HG03066 (cell line): ENCODE results near the gene MCM10.

Experiments used
- ATAC-seq: cut with Tn5 transposase; IDR thresholded peaks from one replicate; pipeline ENCODE4 v1.9.1; 2021; ENCODE audit warnings: low read depth; ENCODE audit not compliant: unreplicated experiment

The MCM10 gene

DNA sequence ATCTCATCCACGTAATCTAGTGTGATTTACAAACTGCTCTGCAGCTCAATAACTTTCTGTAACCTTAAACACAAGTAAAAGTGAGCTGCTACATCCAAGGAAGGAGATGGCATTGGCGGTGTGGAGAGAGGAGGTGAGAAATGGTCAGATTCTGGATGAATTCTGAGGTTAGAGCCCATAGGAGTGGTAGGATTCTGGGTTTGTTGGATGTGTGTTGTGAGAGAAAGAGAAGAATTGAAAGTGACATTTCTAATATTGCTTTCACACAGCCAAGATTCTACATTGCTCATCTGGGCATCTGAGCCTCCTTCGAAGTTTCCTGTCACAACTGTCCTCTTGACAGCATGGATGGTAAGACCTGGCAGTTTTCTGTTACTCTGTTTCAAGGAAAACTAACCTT is 2.5 kb downstream of the MCM10 start:
- ATAC-seq, result no peak

DNA sequence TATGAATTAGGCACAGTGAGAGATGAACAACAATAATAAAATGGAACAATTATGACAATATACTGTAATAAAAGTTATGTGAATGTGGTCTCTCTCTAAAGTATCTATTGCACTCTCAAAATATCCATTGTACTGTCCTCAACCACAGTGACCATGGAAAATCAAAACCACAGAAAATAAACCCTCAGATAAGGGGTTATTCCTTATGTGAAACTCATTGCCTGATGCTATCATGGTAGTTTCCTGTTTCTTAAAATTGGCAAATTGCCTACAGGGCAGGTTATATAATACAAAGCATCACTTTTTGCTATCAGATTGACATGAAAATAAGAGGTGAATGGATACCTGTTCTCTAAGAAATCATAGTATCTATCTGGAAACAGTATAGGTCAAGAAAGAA is 3.8 kb downstream of the MCM10 start:
- no peak for ATAC-seq

GRCh38 chr10:13167568-13167967 is 6.2 kb downstream of the MCM10 start:
- no peak for ATAC-seq

DNA sequence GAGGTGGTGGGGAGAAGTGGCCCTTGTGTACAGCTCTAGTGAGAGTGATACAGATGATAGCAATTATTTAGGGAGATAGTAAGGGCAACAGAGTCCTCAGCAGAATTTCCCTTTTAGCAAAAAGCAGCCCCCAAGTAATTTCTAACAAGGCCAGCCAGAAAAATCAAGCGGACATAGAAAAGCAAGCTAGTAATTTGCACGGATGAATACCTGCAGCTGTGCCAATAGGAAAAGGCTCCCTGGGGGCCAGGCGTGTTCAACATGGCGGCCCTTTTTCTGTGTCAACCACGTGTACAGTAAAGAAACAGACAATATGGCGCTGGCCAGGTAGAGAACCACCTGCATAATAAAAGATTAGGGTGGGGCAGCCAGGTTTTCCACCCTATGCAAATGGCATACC is 7.4 kb downstream of the MCM10 start:
- no peak for ATAC-seq

- ATAC-seq, result no peak
Measured at GRCh38 chr10:13173616-13174015, 12.3 kb downstream of the MCM10 start.

DNA sequence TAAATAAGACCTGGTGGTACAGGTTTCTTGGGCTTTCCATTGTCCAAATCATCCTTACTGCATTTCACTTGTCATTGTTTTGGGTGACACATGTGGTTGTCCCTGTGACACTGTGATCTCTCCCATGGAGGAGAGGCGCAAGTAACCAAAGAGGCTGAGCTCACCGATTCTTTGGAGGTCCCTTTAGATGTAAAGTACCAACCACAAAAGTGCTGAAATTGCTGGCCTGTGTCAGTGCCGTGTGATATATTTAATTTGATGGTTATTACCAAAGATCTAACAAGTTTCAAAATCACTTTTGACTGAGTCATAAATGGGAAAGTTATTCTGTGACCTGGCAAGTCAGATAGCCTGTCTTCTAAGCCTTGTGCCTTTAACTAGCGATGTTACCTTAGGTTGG is 19.4 kb downstream of the MCM10 start:
- ATAC-seq, result no peak

DNA sequence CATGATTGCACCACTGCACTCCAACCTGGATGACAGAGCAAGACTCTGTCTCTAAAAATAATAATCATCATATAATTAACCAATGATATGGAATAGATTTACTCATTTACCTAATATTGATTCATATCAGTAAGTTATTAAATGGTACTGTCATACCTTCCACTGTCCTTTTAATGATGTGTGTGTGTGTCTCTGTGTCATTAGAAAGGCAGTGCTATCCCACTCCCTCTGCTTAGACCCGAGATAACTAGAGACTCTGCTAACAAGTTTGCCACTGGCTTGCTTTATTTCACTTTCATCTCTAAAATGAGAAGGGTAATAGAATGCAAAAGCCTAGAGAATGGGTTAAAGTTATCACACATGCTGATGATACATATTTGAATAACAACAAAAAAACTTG is 21.1 kb downstream of the MCM10 start:
- ATAC-seq, result no peak

DNA sequence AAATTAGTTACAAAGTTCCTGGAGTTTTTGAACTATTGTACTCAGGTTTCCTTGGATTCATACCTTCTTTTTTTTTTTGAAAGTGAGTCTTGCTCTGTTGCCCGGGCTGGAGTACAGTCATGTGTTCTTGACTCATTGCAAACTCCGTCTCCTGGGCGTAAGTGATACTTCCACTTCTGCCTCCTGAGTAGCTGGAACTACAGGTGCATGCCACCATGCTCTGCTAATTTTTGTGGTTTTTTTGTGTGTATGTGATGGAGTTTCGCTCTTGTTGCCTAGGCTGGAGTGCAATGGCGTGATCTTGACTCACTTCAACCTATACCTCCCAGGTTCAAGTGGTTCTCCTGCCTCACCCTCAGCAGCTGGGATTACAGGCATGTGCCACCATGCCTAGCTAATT is 22.3 kb downstream of the MCM10 start:
- ATAC-seq, result no peak

GRCh38 chr10:13184276-13184675 is 22.9 kb downstream of the MCM10 start:
- no peak for ATAC-seq

DNA sequence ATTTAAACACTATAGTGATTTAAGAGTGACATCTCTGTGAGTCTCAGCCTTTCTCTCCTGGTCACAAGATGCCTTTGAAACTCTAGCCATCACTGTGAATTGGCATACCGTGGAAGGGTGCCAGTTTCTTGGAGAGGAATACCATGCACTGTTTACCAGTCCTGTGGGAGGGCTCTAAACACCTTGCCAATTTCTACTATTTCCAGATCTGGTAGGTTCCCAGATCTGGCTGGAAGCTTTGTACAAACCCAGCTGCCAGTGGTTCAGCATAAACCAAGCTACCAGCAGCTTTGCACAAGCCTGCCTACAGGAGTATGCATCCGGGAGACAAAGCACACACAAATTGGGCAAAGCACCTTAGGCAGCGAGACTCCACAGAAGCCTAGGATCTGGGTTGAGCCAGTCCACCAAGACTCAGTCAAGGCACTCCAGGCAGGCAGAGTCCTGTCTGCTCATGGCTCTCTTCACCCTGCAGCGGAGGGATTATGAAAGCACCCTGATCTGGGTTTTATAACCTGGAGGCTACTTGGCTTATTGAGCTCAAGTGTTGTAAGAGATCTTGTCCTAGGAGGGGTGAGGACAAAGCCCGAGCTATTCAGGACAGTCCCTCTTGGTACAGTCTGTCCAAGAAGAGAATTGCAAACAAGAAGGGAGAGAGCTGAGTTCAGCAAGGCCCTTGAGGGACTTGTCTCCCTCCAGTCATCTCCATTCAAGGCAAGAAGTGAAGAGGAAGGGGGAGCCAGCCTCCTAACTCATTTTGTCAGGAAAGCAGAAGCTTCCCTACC is 23.6 kb downstream of the MCM10 start:
- no peak for ATAC-seq

DNA sequence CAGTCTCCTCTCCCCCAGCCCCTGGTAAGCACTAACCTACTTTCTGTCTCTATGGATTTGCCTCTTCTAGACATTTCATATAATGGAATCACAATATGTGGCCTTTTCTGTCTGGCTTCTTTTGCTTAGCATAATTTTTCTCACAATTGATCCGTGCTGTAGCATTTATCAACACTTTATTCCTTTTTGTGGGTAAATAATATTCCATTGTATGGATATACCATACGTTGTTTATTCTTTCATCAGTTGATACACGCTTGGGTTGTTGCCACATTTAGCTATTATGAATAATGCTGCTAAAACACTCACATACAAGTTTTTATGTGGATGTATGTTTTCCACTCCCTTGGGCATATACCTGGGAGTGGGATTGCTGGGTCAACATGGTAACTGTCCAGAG is 25.8 kb downstream of the MCM10 start:
- ATAC-seq, result no peak

- no peak for ATAC-seq
Measured at GRCh38 chr10:13188593-13188992, 27.2 kb downstream of the MCM10 start.

- no peak for ATAC-seq
Measured at GRCh38 chr10:13189961-13190360, 28.6 kb downstream of the MCM10 start.

DNA sequence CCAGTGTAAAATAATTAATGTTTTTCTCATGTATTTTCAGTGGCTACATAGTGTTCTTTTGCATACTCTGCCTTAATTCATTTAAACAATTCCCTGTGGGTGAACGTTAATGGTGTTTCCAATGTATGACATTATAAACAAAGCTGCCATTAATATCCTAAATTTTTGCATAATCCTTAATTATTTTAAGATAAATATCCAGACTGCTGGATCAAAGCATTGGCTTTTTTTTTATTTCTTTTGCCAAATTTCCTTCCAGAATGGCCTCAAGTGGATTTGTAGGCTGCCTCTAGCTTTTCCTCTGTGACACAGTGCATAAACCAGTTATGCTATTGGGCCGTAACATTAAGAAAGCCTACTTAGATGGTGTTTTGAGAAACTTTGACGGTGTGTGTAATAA is 29.5 kb downstream of the MCM10 start:
- ATAC-seq, result no peak

DNA sequence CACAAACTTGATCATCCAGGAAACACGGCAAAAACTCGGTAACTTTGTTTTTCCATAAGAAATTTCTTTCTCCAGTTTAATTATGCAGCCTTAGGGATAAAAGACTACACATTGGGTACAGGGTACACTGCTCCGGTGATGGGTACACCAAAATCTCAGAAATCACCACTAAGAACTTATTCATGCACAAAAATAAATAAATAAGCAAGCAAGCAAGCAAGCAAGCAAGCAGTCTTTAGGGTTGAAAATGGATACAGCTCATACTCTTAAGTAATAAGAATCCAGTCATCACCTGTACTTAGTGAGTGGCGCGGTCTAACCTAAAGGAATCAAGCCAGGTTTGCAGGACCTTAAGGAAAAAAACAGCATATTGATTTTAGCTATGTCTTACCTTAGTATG is 30.0 kb downstream of the MCM10 start:
- no peak for ATAC-seq

DNA sequence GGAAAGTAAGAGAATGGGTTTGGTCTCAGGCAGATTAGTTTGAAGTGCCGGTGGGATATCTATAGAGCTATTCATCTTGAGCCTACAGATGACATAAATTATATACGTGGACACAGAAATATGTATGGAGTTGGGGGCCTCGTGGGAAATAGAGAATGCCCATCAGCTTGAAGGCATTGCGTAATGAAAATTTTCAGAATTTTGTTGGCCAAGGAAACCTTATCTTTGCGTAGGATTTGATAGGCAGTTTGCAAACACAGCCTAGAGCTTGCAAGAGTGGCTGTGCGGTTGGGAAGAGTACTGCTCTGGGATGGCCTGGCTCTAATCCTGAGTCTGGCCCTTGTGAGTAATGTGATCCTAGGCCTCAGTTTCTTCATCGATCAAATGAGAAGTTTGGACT is 32.3 kb downstream of the MCM10 start:
- ATAC-seq, result no peak

GRCh38 chr10:13195016-13195415 is 33.7 kb downstream of the MCM10 start:
- ATAC-seq, result no peak

GRCh38 chr10:13201132-13201531 is 39.8 kb downstream of the MCM10 start:
- ATAC-seq, result no peak

DNA sequence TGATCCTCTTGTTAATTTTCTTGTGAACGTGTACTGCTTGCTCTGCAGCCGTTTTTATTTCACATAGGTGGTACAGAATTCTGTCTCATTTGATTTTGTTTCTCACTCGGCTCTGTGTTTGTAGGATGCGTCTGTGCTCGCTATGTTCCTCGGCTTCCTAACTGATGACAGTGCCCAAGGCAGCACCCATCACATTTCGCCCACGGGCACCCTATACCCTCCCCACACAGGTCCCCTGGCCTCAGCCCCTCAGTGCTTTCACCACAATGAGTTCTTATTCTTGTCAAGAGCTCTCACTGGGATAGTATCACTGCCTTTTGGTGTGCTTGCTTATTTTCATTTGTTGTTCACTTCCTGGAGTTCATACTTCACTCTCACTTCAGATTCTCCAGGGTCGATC is 44.7 kb downstream of the MCM10 start:
- no peak for ATAC-seq

GRCh38 chr10:13206546-13207443 is 45.4 kb downstream of the MCM10 start:
- no peak for ATAC-seq

- ATAC-seq, result no peak
Measured at GRCh38 chr10:13213163-13213562, 51.8 kb downstream of the MCM10 start.

- ATAC-seq, result no peak
Measured at GRCh38 chr10:13218878-13219277, 57.5 kb downstream of the MCM10 start.
